Stimulated activated CD4-positive, alpha-beta T cell treated with anti-CD3 and anti-CD28 coated beads, TNF-alpha, amount 100 ng/mL, for 1 hour (primary cell): ENCODE data around the gene ANO10.
A peak's percentile ranks its signal among the peaks of the same experiment; 100 is the strongest.

Experiments used
- DNase-seq, 3 donors: peaks; one replicate each; pipeline ENCODE4 v3.0.0-alpha.2; 2020; ENCODE audit warnings: low read depth in 3 of 3, low spot score in 1 of 3

Gene ANO10

DNA sequence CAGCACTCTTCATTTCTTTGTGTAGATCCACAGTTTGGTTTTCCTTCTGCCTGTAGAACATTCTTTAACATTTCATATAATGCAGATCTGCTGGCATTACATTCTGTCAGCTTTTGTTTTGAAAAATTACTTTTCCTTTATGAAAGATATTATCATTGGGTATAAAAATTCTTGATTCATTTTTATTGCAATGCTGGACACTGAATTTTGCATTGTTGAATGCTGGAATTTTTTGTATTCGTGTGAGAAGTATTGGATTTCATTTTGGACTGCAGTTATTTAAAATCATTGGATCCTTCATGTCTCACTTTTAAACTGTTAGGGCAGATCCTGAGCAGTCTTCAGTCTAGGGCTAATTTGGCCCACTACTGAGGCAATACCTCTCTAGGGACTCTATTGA is 268.4 kb downstream of the ANO10 start:
- no peak for DNase-seq

DNA sequence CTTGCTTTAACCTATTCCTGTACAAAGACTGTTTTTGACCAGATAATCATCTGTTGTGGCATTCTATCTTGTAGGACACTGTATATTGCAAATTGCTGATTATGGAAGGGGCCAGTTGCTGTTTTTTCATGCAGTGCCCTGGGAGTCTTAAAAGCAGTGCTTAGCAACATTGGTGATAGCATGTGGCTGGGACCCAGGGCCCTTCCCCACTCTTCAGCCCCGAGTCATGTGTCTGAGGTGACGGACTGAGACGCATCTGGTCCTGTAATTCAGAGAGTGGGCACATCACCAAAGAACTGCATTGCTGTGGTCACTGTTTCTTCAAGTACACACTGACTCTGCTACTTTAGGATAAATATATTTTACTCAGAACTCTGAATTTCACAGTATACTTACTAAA is 272.1 kb downstream of the ANO10 start:
- no peak for DNase-seq

DNA sequence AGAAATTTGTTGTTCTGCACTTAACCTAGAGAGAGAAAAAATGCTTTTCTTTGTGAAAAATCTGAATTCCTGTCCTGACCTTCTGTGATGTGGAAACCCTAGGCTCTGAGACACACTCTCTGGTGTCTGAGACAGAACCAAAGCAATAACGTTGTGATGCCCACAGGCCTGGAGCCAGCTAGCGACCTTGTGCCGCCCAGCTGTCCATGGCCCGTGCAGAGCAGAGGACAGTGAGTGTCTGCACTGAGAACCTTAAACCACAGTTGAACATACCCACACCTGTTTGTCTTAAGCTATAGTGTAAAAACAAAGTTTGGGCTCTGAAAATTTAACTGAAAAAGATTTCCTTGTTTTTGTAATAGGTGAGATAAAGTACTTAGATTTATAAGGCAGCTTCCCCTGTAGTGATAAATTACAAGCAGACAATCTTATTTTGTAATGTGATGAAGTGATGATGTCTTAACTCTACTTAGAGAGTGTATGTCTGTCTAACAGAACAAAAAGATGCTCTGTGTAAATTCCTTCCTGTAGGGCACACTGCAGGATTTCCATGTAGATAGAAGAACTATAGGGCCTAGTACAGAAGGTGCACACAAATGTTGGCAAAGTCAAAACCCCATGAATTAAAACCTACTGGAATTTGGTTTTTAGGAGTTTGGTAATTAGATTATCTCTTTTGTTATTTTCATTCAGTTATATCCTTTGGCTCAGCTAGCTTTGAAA is 272.8 kb downstream of the ANO10 start:
- no peak for DNase-seq

DNA sequence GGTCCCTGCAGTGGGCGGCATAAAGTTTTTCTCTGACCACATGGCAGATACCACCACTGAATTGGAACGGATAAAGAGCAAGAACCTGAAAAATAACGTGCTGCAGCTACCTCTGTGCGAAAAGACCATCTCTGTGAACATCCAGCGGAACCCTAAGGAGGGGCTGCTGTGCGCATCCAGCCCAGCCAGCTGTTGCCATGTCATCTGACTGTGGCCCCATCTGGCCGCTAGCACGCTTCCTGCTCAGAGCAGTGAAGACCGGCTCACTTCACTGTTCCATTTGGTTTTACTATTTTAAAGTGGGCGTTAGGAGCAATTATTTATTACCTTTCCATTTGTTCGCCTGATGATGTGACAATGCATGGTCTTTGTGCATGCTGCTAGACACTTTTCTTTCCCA is 273.5 kb downstream of the ANO10 start:
- DNase-seq = no peak

DNA sequence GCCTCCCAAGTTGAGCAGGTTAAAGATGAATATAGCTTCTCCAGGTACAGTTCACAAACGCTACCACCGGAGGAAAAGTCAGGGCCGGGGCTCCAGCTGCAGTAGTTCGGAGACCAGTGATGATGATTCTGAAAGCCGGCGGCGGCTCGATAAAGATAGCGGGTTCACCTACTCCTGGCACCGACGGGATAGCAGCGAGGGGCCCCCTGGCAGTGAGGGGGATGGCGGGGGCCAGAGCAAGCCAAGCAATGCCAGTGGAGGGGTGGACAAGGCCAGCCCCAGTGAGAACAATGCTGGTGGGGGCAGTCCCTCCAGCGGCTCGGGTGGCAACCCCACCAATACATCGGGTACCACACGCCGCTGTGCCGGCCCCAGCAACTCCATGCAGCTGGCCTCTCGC is 274.0 kb downstream of the ANO10 start:
- DNase-seq = no peak

DNA sequence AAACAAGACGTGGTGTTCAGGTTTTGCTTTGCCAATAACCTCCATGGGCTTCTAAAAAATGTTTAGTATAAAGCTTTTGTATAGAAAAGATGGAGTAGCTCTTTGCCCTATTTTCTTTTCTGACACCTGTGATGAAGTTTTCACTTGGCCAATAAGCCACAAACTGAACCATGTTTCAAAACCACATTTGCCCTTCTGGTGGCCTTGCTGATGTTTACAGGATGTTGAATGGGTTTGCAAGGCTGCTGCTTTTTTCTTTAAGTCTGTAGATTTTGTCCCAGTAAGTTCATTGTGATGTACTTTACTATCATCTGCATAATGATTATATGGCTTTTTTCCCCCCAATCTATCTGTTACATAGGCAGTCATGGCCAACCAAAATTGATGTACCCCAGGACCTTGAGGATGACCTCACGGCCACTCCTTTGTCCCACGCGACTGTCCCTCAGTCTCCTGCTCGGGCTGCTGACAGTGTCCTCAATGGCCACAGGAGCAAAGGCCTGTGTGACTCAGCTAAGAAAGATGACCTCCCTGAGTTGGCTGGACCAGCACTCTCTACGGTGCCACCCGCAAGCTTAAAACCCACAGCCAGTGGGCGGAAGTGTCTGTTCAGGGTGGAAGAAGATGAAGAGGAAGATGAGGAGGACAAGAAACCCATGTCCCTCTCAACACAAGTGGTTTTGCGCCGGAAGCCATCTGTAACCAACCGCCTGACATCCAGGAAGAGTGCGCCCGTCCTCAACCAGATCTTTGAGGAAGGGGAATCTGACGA is 274.6 kb downstream of the ANO10 start:
- peak in 2 of 3 donors; percentile 7 to 17 for DNase-seq

DNA sequence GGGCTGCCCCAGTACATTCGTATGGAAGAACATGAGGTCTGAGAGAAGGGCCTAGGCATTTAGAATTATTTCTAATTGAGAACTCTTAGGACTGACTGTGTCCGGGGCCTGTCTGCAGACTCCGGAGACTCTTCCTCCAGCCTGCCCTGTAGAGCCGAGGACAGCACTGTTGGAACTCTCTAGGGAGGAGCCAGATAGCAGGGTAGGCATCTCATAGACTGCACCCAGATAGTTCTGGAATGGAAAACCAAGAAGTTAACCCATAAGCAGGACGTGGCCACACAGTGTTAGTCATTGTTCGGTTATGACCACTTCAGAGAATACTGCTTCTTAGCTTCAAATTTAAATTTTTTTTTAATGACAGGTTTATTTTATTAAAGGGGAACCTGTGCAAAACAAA is 275.9 kb downstream of the ANO10 start:
- DNase-seq = no peak

DNA sequence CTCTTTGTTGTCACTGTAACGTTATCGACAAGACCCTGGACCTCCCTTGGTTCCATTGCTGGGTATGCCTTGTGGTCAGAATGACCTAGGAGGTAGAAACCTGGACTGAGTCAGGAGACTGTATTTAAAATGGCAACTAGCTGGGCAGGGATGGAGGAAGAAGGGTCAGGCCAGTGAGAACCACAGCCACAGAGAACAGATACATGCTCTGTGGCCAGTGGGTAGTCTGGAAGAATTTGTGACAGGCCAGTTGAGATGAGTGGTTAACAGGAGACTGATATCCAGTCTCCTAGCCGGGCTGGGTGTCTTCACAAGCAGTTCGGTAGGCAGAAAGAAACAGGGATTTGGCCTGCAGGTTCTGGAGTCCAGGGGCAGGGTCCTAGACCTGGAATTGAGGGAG is 276.6 kb downstream of the ANO10 start:
- no peak for DNase-seq

DNA sequence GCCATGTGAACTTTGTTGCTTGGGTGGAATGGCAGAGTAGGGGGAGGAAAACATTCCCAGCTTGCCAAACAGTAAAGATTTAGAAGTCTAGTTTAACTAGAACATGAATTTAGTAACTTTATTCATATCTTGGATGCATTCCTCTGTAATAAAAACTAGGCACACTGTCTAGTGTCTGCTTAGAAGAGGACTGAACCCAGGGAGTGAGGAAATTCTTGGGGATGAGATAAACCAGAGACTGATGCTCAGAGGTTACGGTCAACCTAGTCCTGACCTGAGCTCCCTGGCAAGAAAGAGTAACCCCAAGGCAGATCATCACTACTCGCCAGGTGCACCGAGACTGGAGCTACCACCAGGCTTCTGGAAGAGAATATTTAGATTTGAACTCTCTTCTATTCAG is 277.3 kb downstream of the ANO10 start:
- DNase-seq = no peak

DNA sequence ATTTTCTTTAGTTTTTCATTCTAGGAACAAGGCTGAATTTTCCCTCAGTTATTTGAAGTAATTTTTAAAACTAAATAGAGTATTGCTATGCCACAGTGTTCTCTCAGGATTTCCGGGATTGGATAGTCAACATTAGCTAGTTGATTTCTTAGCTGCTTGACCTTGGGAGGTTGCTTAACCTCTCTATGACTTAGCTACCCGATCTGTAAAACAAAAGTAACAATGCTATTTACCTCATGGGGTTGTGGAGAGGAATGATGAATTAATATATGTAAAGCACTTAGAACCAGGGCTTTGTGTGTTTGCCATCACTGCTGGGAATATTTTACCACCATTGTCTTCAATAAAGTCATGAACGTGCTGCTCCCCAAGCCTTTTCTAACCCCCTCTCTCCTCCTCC is 278.0 kb downstream of the ANO10 start:
- no peak for DNase-seq

DNA sequence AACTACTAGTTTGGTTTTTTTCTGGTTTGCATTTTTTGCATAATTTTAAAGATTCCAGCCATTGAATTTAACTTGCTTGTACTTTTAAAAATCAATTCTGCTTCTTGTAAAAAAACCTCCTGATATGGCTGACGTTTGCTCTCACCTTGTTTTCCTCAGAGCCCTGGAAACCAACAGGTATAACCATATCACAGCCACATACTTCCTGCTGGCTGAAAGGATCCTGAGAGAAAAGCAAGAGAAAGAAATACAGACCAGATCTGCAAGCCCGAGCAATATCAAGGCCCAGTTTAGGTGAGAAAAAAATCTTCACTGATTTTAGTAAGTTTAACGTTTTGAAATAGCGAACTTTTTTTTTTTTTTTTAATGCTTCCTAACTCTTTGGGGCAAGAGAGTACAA is 278.6 kb downstream of the ANO10 start:
- no peak for DNase-seq

DNA sequence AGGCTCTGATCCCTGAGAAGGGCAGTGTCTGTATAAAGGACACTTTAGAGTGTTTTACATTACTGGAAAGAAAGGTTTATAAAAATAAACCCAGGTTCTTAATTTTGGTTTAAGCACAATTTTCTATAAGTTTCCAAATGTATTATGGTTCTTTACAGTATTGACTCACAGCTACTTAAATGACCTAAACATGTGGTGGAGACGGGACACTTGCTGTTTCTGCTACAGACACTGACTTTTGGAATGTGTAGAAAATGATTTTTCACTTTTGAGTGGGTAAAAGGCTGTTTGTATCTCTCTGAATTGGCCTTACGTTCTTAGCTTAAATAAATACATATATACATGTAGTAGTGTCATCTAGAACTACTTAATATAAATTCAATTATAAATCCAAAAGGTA is 280.0 kb downstream of the ANO10 start:
- no peak for DNase-seq

DNA sequence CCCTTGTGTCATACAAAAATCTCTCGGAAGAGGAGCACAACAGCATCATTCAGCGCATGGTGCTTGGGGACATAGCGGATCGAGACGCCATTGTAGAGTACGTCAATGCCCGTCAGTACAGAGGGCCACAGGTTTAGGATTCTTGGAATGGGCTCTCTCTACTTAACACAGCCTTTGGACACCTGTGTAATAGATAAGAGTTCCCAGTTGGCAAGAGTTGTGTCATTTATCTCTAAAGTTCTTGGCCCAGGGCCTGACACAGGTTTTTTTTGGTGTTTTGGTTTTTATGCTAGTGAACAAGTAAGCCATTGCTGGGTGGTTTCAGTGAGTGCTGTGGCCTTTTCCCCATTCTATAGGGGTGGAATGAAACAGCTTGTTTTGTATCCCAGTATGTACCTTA is 281.4 kb downstream of the ANO10 start:
- no peak for DNase-seq

DNA sequence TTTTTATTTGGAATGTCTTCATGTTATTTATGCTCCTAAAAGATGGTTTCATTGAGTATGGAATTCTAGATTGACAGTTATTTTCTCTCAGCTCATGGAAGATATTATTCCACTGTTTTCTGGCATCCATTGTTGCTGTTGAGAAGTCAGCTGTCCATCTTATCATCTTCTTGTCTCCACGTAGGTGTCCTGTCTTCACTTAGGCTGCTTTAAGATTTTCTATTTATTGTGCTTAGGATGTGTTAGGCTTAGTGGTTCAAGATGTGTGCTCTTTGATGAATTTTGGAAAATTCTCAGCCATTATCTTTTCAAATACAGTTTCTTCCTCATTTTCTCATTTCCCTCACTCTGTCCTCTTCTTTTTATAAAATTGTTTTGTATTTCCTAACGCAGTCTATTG is 283.5 kb downstream of the ANO10 start:
- no peak for DNase-seq

DNA sequence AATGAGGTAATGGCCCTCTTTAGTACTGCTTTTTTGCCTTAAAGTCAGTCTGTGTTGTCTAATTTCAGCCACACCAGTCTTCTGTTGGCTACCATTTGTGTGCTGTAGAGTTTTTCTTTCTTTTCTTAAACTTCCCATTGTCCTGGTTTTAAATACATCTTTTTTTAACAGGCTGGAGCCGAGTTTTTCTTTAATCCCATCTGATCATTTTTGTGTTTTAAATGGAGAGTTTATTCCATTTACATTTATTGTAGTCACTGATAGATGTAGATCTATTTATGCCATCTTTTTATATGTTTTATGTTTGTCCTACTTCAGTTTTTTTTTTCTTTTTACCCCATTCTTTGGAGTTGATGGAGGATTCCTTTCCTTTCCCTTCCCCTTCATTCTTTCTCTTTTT is 286.0 kb downstream of the ANO10 start:
- DNase-seq = no peak

DNA sequence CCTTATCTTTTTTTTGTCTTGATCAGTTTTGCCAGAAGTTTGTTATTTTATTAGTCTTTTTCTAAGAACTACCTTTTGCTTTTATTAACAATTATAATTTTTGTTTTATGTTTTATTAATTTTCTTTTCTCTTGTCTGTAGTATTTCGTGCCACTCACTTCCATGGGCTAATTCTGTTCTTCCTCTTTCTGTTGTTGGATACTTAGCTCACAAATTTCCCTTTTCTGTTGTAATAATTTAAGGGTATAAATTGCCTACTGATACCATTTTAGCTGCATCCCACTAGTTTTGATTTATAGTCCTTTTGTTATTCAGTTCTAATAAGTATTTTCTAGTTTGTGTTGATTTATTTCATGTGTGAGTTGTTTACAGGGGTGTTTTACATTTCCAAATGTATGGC is 286.8 kb downstream of the ANO10 start:
- DNase-seq = no peak

DNA sequence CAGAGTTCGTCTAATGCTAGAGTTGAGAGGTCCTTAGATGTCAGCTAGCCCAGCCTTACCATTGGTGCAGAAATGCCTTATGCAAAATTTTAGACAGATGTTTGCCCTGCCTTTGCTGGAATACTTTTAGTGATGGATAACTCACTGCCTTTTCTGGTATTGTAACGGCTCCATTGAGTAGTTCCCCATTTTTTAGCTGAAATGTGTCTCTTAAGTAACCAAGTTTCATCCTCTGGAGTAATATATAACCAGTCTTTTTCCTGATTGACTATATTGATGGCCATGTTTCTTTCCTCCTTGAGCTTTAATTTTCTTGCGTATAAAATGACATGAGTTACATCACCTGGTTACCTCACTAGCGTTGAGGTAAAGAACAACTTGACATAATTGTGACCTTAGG is 290.4 kb downstream of the ANO10 start:
- no peak for DNase-seq

DNA sequence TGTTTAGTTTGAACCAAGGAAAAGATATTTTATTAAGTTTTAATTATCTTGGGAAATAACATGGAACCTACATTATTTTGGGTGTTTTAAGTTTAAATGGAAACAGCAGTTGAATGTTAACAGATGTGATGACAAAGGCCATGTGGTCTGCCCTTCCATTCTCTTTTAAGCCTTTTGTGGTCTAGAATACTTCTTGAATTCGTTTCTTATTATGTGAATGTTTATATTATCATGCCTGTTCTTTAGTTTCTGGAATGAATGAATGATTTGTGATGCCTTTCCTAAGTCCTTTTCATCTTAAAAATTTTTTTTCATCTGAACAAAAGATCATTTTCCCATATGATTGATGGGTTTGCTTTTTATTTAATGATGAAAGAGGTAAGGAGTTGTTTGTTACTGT is 290.8 kb downstream of the ANO10 start:
- no peak for DNase-seq

DNA sequence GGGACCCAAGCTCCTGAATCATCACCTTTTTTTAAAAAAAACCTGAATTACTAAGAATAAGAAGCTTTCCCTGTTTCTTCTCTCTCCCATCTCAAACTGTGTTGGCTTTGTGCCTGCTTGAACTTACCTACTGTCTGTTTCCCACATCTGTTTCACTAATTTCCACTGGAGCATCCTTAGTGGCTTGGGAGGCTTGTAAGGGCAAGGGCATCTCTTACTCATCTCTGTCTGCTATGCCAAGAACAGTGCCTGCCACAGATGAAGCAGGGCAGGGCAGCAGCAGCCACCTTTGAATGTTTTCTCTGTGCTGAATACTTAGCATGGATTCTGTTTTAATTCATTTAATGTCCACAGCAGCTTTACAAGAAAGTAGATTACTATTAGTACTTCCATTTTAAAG is 293.2 kb downstream of the ANO10 start:
- DNase-seq = no peak

DNA sequence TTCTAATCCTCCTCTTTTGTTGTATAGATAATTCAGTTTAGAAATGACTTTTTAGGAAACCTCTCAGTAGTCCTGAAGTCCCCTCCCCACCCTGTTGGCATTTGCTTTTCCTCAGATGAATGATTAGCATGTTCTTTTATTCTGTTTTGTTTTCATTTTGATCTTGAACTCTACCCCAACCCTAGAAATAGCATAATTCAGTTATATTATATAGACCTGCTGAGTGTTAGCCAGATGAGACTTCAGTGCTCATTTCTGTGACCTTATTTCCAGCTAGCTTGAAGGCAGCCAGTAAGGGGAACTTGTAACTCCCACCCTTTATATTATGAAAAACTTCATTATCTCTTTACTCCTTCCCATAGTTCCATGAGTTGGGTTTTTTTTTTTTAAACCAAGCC is 294.2 kb downstream of the ANO10 start:
- no peak for DNase-seq

DNA sequence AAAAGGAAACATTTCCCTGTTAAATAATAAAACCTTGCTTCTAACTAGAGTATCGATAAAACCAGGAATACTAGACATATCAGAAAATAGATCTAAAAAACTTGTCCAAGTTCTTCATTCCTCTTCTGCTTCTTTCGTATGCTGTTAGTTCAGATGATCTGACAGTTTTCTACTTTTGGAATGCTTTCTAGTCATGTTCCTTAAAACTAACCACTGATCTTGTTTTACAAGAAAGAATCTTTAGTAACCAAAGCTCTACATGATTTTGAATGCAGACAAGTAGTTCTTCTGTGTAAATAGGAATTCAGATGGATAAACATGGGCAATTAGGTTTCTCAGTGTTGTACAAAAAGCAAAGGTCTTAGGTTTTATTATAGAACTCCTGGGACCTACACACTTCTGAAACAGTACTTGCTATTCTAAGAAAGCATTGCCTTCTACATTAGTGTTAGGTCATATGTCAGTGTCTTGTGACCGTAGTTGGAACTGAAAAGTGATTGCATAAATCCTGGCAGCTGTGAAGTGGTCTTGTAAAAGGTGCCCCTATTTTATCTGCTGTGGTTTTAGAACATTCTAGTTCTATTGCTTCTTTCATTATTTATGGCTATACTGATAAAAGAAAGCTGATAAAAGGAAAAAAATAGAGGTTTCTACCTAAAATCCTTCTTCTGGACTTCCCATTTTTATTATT is 294.8 kb downstream of the ANO10 start:
- no peak for DNase-seq

DNA sequence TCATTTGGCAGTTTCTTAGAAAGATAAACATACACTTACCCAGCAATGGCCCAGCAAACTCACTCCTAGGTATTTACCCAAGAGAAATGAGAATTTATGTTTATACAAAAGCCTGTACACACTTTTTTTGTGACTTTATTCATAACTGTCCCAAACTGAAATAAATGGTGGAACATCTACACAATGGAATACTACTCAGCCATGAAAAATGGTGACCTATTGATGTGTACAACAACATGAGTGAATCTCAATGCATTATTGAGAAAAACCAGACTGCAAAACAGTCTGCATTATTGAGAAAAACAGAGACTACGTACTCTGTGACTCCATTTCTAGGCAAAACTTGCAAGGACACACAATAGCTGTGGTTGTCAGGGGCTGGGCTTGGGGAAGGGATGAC is 298.3 kb downstream of the ANO10 start:
- DNase-seq = no peak
